Breast epithelium (tissue), 3 donors: ENCODE data around the gene SRF.

Experiments
- CTCF ChIP-seq, 3 donors: fragments of 450-650 bp; IDR thresholded peaks; one replicate each; pipeline ENCODE4 v1.5.1; 2016 to 2017; ENCODE audit warnings: antibody characterized with exemption in 3 of 3, mild to moderate bottlenecking in 3 of 3, moderate library complexity in 3 of 3
- POLR2A ChIP-seq: fragments of 450-650 bp; IDR thresholded peaks from one replicate; pipeline ENCODE4 v1.6.1; 2016; ENCODE audit warnings: antibody characterized with exemption, mild to moderate bottlenecking, moderate library complexity
- POLR2AphosphoS5 ChIP-seq, 3 donors: sonication (generic); formaldehyde crosslinking; IDR thresholded peaks; one replicate each; pipeline ENCODE4 v1.6.1; 2017; ENCODE audit warnings: antibody characterized with exemption in 3 of 3

GRCh38 chr6:43142101-43142500 is 29.0 kb upstream of the SRF start:
- TF ChIP-seq POLR2A (no peak), CTCF (IDR thresholded peaks at IDR 0.05) (no peak), POLR2AphosphoS5 (IDR thresholded peaks at IDR 0.05) (no peak)
